Measurements from ENCODE around the gene CEP63.
A peak's percentile ranks its signal among the peaks of the same experiment; 100 is the strongest.

GRCh38 chr3:134600685-134601463 lies 115.0 kb downstream of the CEP63 start:
- TF ChIP-seq, protein P1, sequence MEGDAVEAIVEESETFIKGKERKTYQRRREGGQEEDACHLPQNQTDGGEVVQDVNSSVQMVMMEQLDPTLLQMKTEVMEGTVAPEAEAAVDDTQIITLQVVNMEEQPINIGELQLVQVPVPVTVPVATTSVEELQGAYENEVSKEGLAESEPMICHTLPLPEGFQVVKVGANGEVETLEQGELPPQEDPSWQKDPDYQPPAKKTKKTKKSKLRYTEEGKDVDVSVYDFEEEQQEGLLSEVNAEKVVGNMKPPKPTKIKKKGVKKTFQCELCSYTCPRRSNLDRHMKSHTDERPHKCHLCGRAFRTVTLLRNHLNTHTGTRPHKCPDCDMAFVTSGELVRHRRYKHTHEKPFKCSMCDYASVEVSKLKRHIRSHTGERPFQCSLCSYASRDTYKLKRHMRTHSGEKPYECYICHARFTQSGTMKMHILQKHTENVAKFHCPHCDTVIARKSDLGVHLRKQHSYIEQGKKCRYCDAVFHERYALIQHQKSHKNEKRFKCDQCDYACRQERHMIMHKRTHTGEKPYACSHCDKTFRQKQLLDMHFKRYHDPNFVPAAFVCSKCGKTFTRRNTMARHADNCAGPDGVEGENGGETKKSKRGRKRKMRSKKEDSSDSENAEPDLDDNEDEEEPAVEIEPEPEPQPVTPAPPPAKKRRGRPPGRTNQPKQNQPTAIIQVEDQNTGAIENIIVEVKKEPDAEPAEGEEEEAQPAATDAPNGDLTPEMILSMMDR (IDR thresholded peaks at IDR 0.05): peak; percentile 78 to 98 (median 83)
- TF ChIP-seq POLR2A (IDR thresholded peaks at IDR 0.05): no peak

Data from body of pancreas (tissue), 4 donors.